Neural progenitor cell (in vitro differentiated cells): ENCODE measurements around the gene GNPTAB.

Experiments used
- CTCF ChIP-seq: fragments of 200-600 bp; sonication (generic); IDR thresholded peaks from 2 replicates; pipeline ENCODE4 v1.5.1; 2017; ENCODE audit warnings: antibody characterized with exemption, mild to moderate bottlenecking
- EZH2 ChIP-seq: fragments of 200-600 bp; sonication (generic); IDR thresholded peaks from 2 replicates; pipeline ENCODE4 v1.6.1; 2017; ENCODE audit warnings: antibody characterized with exemption, mild to moderate bottlenecking, moderate library complexity
- EZH2phosphoT487 ChIP-seq: fragments of 200-600 bp; sonication (generic); IDR thresholded peaks from 2 replicates; pipeline ENCODE4 v1.6.1; 2017; ENCODE audit warnings: antibody characterized with exemption

GRCh38 chr12:101737476-101737875 lies 93.3 kb downstream of the GNPTAB start:
- TF ChIP-seq CTCF (no peak), EZH2 (no peak), EZH2phosphoT487 (no peak)
